AG04449 (cell line): ENCODE measurements around the gene BTRC.
A peak's percentile ranks its signal among the peaks of the same experiment; 100 is the strongest.

Source experiments
- CTCF ChIA-PET: fragments of 350-600 bp; formaldehyde crosslinking; extraction: SDS; loops from one replicate; lab custom pipeline; 2021; ENCODE audit warnings: antibody characterized with exemption; lab: Yijun Ruan, JAX
- POLR2A ChIA-PET: fragments of 400-600, 350-600 bp; formaldehyde crosslinking; extraction: SDS; loops from one replicate; lab custom pipeline; 2020; ENCODE audit warnings: antibody characterized with exemption, inconsistent platforms; lab: Yijun Ruan, JAX
- DNase-seq: peaks from one replicate; pipeline ENCODE4 v3.0.0-alpha.2; 2010; ENCODE audit warnings: low read depth, low spot score
- H3K4me3 ChIP-seq: 2 replicates; pipeline ENCODE4 v1.5.1; 2011; ENCODE audit warnings: low read depth, mild to moderate bottlenecking, control low read depth, low read length
- CTCF ChIP-seq: IDR thresholded peaks from one replicate; pipeline ENCODE4 v1.5.1; 2011; ENCODE audit warnings: mild to moderate bottlenecking, moderate library complexity, low read length, control low read depth, inconsistent platforms; ENCODE audit not compliant: insufficient read depth; ENCODE audit errors: missing control alignments

The BTRC gene

GRCh38 chr10:101353692-101354327 lies at the start of gene BTRC:
Gene BTRC, plus strand, starts transcription at chr10:101354165. Its CDS starts 16 bp downstream, at chr10:101354181.
- CTCF ChIA-PET = interaction anchor here (1.5 to 2.0 kb wide), 2 partner anchors 113 to 140 kb away, joined by 6 to 7 read pairs; no protein-coding TSS in a partner anchor
- peak within 1 kb of the TSS; percentile 85 for H3K4me3 ChIP-seq
- POLR2A ChIA-PET = no interaction called here
- TF ChIP-seq CTCF = no peak
- DNase-seq = peak; percentile 96

- CTCF ChIA-PET = interaction anchor here (7.4 kb wide), 1 partner anchor 13 kb away, joined by 68 read pairs; no protein-coding TSS in a partner anchor
Observed at GRCh38 chr10:101304316-101304715, 49.6 kb upstream of the BTRC start.

GRCh38 chr10:101305320-101306241 lies 48.4 kb upstream of the BTRC start:
- ChIA-PET CTCF (interaction anchor here (0.8 to 7.4 kb wide), 4 partner anchors 10 to 33 kb away, joined by 3 to 68 read pairs (median 4); no protein-coding TSS in a partner anchor), POLR2A (no interaction called here)
- DNase-seq = no peak
- TF ChIP-seq CTCF = no peak
- H3K4me3 ChIP-seq = no peak overlapping the region

More at GRCh38 chr10:101304316-101304715, 49.6 kb upstream of the BTRC start:
- H3K4me3 ChIP-seq = no peak overlapping the region
- POLR2A ChIA-PET = interaction anchor here (0.6 kb wide), 1 partner anchor 200 kb away, joined by 3 read pairs; no protein-coding TSS in a partner anchor
- DNase-seq = no peak
- TF ChIP-seq CTCF = no peak

GRCh38 chr10:101308051-101308450 lies 45.9 kb upstream of the BTRC start:
- POLR2A ChIA-PET = no interaction called here
- TF ChIP-seq CTCF = no peak
- CTCF ChIA-PET = interaction anchor here (1.0 to 7.4 kb wide), 4 partner anchors 10 to 94 kb away, joined by 3 to 68 read pairs (median 17); no protein-coding TSS in a partner anchor
- no peak for DNase-seq
- no peak overlapping the region for H3K4me3 ChIP-seq

GRCh38 chr10:101310529-101311184 lies 43.3 kb upstream of the BTRC start:
- TF ChIP-seq CTCF = no peak
- ChIA-PET POLR2A (no interaction called here), CTCF (interaction anchor here (0.7 to 4.6 kb wide), 2 partner anchors 10 to 13 kb away, joined by 4 to 29 read pairs; no protein-coding TSS in a partner anchor)
- no peak overlapping the region for H3K4me3 ChIP-seq
- DNase-seq = no peak
